CD4-positive, CD25-positive, alpha-beta regulatory T cell (primary cell): Measurements from ENCODE around the gene MGA. TPM values are rescaled to one million over a fixed set of nuclear protein-coding genes. Genes with fewer than 3 reads are reported as not detected.

Source experiments
- ATAC-seq, 2 donors: fragments of 150-1000 bp; cut with Tn5 transposase; one replicate each; pipeline ENCODE4 v1.10.0; 2021; ENCODE audit warnings: low read depth in 2 of 2, moderate number of reproducible peaks in 2 of 2, moderate library complexity in 1 of 2
- DNase-seq, 3 donors: peaks; one replicate each; pipeline versions ENCODE4 v3.0.0 to v3.0.0-alpha.2; 2012 to 2022; ENCODE audit warnings: mixed read lengths in 1 of 3
- H3K27ac ChIP-seq: one replicate; pipeline ENCODE4 v1.7.0; 2013; ENCODE audit warnings: mild to moderate bottlenecking, low read length; ENCODE audit not compliant: insufficient read depth, poor library complexity, severe bottlenecking
- H3K27me3 ChIP-seq: one replicate; pipeline ENCODE4 v1.7.0; 2013; ENCODE audit warnings: low read length; ENCODE audit not compliant: control insufficient read depth, insufficient read depth
- H3K36me3 ChIP-seq: one replicate; pipeline ENCODE4 v1.7.0; 2013; ENCODE audit warnings: mild to moderate bottlenecking, low read length, moderate library complexity; ENCODE audit not compliant: control insufficient read depth, insufficient read depth
- H3K4me1 ChIP-seq: 2 replicates; pipeline ENCODE4 v1.7.0; 2013; ENCODE audit warnings: mild to moderate bottlenecking, low read length; ENCODE audit not compliant: insufficient read depth, control insufficient read depth, poor library complexity, severe bottlenecking
- H3K4me3 ChIP-seq: one replicate; pipeline ENCODE4 v1.7.0; 2013; ENCODE audit warnings: low read depth, mild to moderate bottlenecking, low read length, moderate library complexity
- H3K9me3 ChIP-seq, 2 experiments: 1 replicate in 1 of 2; 2 replicates in 1 of 2; pipeline ENCODE4 v1.7.0; 2013; ENCODE audit warnings: low read length in 2 of 2, mild to moderate bottlenecking in 1 of 2, moderate library complexity in 1 of 2; ENCODE audit not compliant: control insufficient read depth in 2 of 2
- H3K27ac Mint-ChIP-seq, 3 donors: one replicate each; pipeline ENCODE4 v1.8.0; 2020 to 2022; ENCODE audit warnings: mild to moderate bottlenecking in 3 of 3, mixed read lengths in 3 of 3, moderate library complexity in 2 of 3
- H3K27me3 Mint-ChIP-seq: one replicate; pipeline ENCODE4 v1.8.0; 2022; ENCODE audit warnings: mild to moderate bottlenecking, mixed read lengths
- H3K36me3 Mint-ChIP-seq: one replicate; pipeline ENCODE4 v1.8.0; 2020; ENCODE audit warnings: mixed read lengths
- H3K4me1 Mint-ChIP-seq, 4 donors: one replicate each; pipeline ENCODE4 v1.8.0; 2020 to 2022; ENCODE audit warnings: mixed read lengths in 4 of 4, mild to moderate bottlenecking in 1 of 4
- H3K4me3 Mint-ChIP-seq, 4 donors: one replicate each; pipeline ENCODE4 v1.8.0; 2020 to 2022; ENCODE audit warnings: mild to moderate bottlenecking in 4 of 4, mixed read lengths in 4 of 4, moderate library complexity in 3 of 4
- H3K9me3 Mint-ChIP-seq, 7 donors: one replicate each; pipeline ENCODE4 v1.8.0; 2020 to 2022; ENCODE audit warnings: mixed read lengths in 7 of 7, mild to moderate bottlenecking in 3 of 7, moderate library complexity in 2 of 7
- polyA plus RNA-seq, 4 donors: library from polyadenylated mRNA; unstranded; fragments of 300-500 nt; fragmentation: Illumina TruSeq; gene quantifications; one replicate each; pipeline ENCODE4 v1.2.3, GENCODE V29; 2021
- total RNA-seq: library from RNA; stranded (reverse); gene quantifications from one replicate; pipeline ENCODE4 v1.2.3, GENCODE V29; 2022

The MGA gene
- total and polyA plus RNA-seq, 5 donors from 2014 or later = 10.4 to 46.9 (median 15.6) TPM

DNA sequence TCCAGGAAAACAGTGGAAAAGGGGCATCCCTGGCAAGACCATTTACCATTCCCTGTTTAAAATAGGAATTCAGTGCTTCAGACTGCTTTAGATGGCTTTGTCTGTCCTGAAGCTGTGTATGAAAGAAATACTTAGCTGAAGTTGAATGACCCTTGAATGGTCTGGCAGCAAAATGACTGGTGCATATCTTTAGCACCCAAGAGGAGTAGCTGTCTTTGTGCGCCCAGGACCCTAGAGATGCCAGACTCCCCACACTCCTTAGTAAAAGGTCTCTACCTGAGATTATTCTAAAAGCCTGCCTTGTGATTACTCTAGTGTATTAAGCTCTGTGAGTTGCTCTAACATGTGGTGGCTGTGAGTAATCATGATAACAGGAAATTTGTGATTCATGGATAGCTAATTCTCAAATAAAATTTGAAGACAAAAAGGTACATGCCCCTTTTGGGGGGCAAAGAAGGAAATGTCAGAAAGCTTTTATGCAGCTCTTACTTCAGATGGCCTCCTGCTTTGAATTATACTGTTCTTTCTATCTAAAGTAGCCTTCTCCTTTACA is 117.3 kb downstream of the MGA start:
- Histone ChIP-seq H3K4me3 (no peak overlapping the region), H3K27me3 (no peaks in the 10 kb centered on the region), H3K9me3 (no peaks in the 10 kb centered on the region), H3K36me3 (no peaks in the 10 kb centered on the region), H3K27ac (no peak overlapping the region), H3K4me1 (peaks cover 50% of the 10 kb centered on the region)
- no peak overlapping the region for H3K27ac Mint-ChIP-seq
- peaks cover 43 to 87% (median 67%) of the 10 kb centered on the region in 4 donors for H3K4me1 Mint-ChIP-seq
- ATAC-seq (no peak), DNase-seq (no peak)
- H3K4me3 Mint-ChIP-seq = peak overlapping the region in 2 of 4 donors; percentile 52 to 94
- H3K36me3 Mint-ChIP-seq = peaks cover 6% of the 10 kb centered on the region
- H3K9me3 Mint-ChIP-seq = no peaks in the 10 kb centered on the region
- H3K27me3 Mint-ChIP-seq = peaks cover 5% of the 10 kb centered on the region

DNA sequence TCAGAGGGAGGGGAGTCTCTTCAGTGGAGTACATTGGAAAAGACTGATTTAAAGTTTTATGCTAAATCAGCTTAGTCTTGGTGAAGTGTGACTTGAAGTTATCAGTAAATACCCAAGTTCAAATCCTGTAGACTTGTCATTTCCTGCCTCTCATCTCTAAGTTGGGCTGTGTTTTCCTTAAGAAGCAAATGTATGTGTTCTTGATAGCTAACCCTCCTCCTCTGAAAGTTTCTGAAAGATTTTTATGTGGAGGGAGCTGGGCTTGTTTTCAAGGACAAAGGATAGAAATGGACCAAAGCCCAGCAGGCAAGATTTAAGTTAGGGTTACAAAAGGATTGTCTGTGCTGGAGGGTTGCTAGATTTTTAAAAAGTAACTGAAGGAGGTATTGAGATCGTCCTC is 118.3 kb downstream of the MGA start:
- no peak overlapping the region for H3K27ac ChIP-seq
- H3K9me3 Mint-ChIP-seq = no peaks in the 10 kb centered on the region
- no peaks in the 10 kb centered on the region for H3K9me3 ChIP-seq
- H3K4me1 ChIP-seq = peaks cover 42% of the 10 kb centered on the region
- ATAC-seq (no peak), DNase-seq (peak in 1 of 3 donors; percentile 40)
- peak overlapping the region in 1 of 3 donors; percentile 6 for H3K27ac Mint-ChIP-seq
- H3K36me3 ChIP-seq = no peaks in the 10 kb centered on the region
- H3K4me3 Mint-ChIP-seq = peak overlapping the region in 2 of 4 donors; percentile 49 to 94
- peaks cover 10% of the 10 kb centered on the region for H3K36me3 Mint-ChIP-seq
- H3K4me1 Mint-ChIP-seq = peaks cover 33 to 84% (median 66%) of the 10 kb centered on the region in 4 donors
- no peak overlapping the region for H3K4me3 ChIP-seq
- H3K27me3 ChIP-seq = no peaks in the 10 kb centered on the region
- H3K27me3 Mint-ChIP-seq = peaks cover 5% of the 10 kb centered on the region

GRCh38 chr15:41779662-41780157 is 119.5 kb downstream of the MGA start:
- Mint-ChIP-seq H3K27me3 (no peaks in the 10 kb centered on the region), H3K9me3 (no peaks in the 10 kb centered on the region), H3K36me3 (peaks cover 10% of the 10 kb centered on the region), H3K27ac (peak overlapping the region; percentile 2 to 60 (median 42)), H3K4me1 (peaks cover 25 to 74% (median 60%) of the 10 kb centered on the region in 4 donors), H3K4me3 (peak overlapping the region in 3 of 4 donors; percentile 8 to 39 (median 14))
- Histone ChIP-seq H3K9me3 (no peaks in the 10 kb centered on the region), H3K4me1 (peaks cover 34% of the 10 kb centered on the region), H3K27ac (no peak overlapping the region), H3K27me3 (no peaks in the 10 kb centered on the region), H3K4me3 (no peak overlapping the region), H3K36me3 (no peaks in the 10 kb centered on the region)
- DNase-seq (no peak), ATAC-seq (no peak)

GRCh38 chr15:41780266-41780665 is 120.1 kb downstream of the MGA start:
- H3K36me3 Mint-ChIP-seq = peaks cover 10% of the 10 kb centered on the region
- no peaks in the 10 kb centered on the region for H3K36me3 ChIP-seq
- H3K27ac ChIP-seq = no peak overlapping the region
- peak overlapping the region in 2 of 3 donors; percentile 15 to 42 for H3K27ac Mint-ChIP-seq
- no peaks in the 10 kb centered on the region for H3K27me3 Mint-ChIP-seq
- no peaks in the 10 kb centered on the region for H3K9me3 ChIP-seq
- H3K4me3 ChIP-seq = no peak overlapping the region
- peaks cover 29% of the 10 kb centered on the region for H3K4me1 ChIP-seq
- DNase-seq (no peak), ATAC-seq (no peak)
- H3K4me3 Mint-ChIP-seq = peak overlapping the region in 1 of 4 donors; percentile 39
- H3K27me3 ChIP-seq = no peaks in the 10 kb centered on the region
- peaks cover 29 to 72% (median 58%) of the 10 kb centered on the region in 4 donors for H3K4me1 Mint-ChIP-seq
- H3K9me3 Mint-ChIP-seq = no peaks in the 10 kb centered on the region

GRCh38 chr15:41780727-41781126 is 120.5 kb downstream of the MGA start:
- no peaks in the 10 kb centered on the region for H3K36me3 ChIP-seq
- Mint-ChIP-seq H3K4me1 (peaks cover 31 to 68% (median 53%) of the 10 kb centered on the region in 4 donors), H3K27ac (no peak overlapping the region), H3K4me3 (peak overlapping the region in 1 of 4 donors; percentile 36), H3K27me3 (no peaks in the 10 kb centered on the region), H3K9me3 (no peaks in the 10 kb centered on the region), H3K36me3 (peaks cover 10% of the 10 kb centered on the region)
- H3K27me3 ChIP-seq = no peaks in the 10 kb centered on the region
- DNase-seq = no peak
- H3K4me1 ChIP-seq = peaks cover 24% of the 10 kb centered on the region
- no peak overlapping the region for H3K4me3 ChIP-seq
- no peaks in the 10 kb centered on the region for H3K9me3 ChIP-seq
- ATAC-seq = no peak
- H3K27ac ChIP-seq = no peak overlapping the region

DNA sequence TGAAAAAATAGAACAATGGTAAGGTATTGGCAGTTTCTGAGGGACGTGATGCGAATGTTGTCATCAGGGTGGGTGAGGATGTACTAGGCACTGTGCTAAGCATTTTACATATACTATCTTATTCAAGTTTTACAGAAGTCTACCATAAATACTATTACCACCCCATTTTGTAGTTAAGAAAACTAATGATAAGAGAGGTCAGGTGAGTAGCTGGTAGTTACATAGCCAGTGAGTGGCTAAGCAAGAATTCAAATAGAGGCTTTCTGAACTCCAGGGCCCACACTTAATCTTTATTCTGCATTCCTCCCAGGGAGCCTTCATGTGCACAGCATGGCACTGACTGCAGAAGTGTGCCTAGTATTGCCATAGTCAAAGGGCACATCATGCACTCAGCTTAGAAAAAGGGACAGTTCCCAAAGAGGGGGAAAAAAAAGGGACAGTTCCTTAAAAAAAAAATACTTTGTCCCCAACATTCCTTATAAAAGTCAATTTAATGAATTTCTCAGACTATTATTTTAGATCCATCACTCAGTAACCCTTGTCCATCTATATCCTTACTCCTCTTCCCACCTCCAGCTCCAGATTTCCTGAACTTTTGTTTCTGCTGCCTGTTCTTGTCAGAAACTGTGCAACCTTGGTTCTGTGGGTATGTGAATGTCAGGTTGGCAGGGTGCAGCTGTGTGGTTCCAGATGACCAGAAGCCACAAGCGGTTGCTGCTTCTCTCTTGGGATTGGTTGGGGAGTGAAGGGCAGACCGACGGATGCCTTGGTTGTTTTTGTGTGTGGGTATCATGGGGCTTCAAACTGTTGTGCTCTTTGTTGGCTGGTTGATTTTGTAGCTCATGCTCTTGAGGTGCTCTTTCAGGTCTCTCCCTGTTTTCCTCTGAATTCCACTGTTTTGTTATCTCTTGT is 122.4 kb downstream of the MGA start:
- H3K27ac Mint-ChIP-seq = no peak overlapping the region
- peaks cover 10% of the 10 kb centered on the region for H3K36me3 Mint-ChIP-seq
- H3K9me3 Mint-ChIP-seq = no peaks in the 10 kb centered on the region
- Histone ChIP-seq H3K4me1 (peaks cover 10% of the 10 kb centered on the region), H3K36me3 (no peaks in the 10 kb centered on the region), H3K27me3 (no peaks in the 10 kb centered on the region), H3K27ac (no peak overlapping the region), H3K9me3 (no peaks in the 10 kb centered on the region), H3K4me3 (no peak overlapping the region)
- H3K27me3 Mint-ChIP-seq = no peaks in the 10 kb centered on the region
- peaks cover 31 to 51% (median 37%) of the 10 kb centered on the region in 4 donors for H3K4me1 Mint-ChIP-seq
- ATAC-seq (no peak), DNase-seq (no peak)
- no peak overlapping the region for H3K4me3 Mint-ChIP-seq

- Mint-ChIP-seq H3K4me3 (no peak overlapping the region), H3K27me3 (no peaks in the 10 kb centered on the region), H3K9me3 (no peaks in the 10 kb centered on the region), H3K36me3 (peaks cover 10% of the 10 kb centered on the region), H3K4me1 (peaks cover 29 to 46% (median 32%) of the 10 kb centered on the region in 4 donors), H3K27ac (no peak overlapping the region)
- no peak for ATAC-seq
- no peaks in the 10 kb centered on the region for H3K36me3 ChIP-seq
- H3K27ac ChIP-seq = no peak overlapping the region
- no peak overlapping the region for H3K4me3 ChIP-seq
- H3K4me1 ChIP-seq = peaks cover 3% of the 10 kb centered on the region
- no peaks in the 10 kb centered on the region for H3K27me3 ChIP-seq
- no peak for DNase-seq
- H3K9me3 ChIP-seq = no peaks in the 10 kb centered on the region
These were observed 123.1 kb downstream of the MGA start for GRCh38 chr15:41783296-41783695.
